Myometrial cell (primary cell): Measurements from ENCODE around the gene SELENOT. TPM values are rescaled to one million over a fixed set of nuclear protein-coding genes. Genes with fewer than 3 reads are reported as not detected.

Experiments used
- total RNA-seq: library from RNA; depleted of rRNA; stranded (reverse); fragments of >200 nt; gene quantifications from 2 replicates; pipeline ENCODE4 v1.2.3, GENCODE V29; 2015

Gene SELENOT
- total RNA-seq, result 169 and 240 TPM in 2 replicates

GRCh38 chr3:150603153-150603979 lies at the start of gene SELENOT:
SELENOT (plus strand) TSS chr3:150603321; CDS start chr3:150603363, 42 bp downstream.

Other genes starting within 250 kb of the SELENOT start
- 6.6 and 10.6 TPM in 2 replicates for gene TSC22D2, start 195.0 kb upstream of the SELENOT start, total RNA-seq
- 141 and 209 TPM in 2 replicates for gene SERP1, start 56.8 kb upstream of the SELENOT start, total RNA-seq
- gene EIF2A, start 56.5 kb upstream of the SELENOT start, total RNA-seq, result 141 and 146 TPM in 2 replicates
- 0.35 TPM in 1 of 2 replicates, not detected in the other for gene ERICH6, start 100.6 kb downstream of the SELENOT start, total RNA-seq
- gene SIAH2, start 159.8 kb downstream of the SELENOT start, total RNA-seq, result 20.2 and 22.8 TPM in 2 replicates